Left ventricle myocardium inferior (tissue), 1 donor: ENCODE results near the gene RGS16. TPM values are rescaled to one million over a fixed set of nuclear protein-coding genes. Genes with fewer than 3 reads are reported as not detected.

Source experiments
- DNase-seq: peaks from one replicate; pipeline ENCODE4 v3.0.0-alpha.2; 2020
- H3K27ac ChIP-seq: fragments of 200-600 bp; replicated peaks from 2 replicates; pipeline ENCODE4 v1.8.0; 2021
- H3K27me3 ChIP-seq: fragments of 200-600 bp; 2 replicates; pipeline ENCODE4 v1.8.0; 2021; ENCODE audit warnings: low read depth
- H3K36me3 ChIP-seq: fragments of 200-600 bp; 2 replicates; pipeline ENCODE4 v1.8.0; 2021
- H3K4me1 ChIP-seq: fragments of 200-600 bp; 2 replicates; pipeline ENCODE4 v1.8.0; 2021
- H3K4me3 ChIP-seq: fragments of 200-600 bp; 2 replicates; pipeline ENCODE4 v1.8.0; 2021; ENCODE audit warnings: mild to moderate bottlenecking, moderate library complexity
- H3K9me3 ChIP-seq: fragments of 200-600 bp; replicated peaks from 2 replicates; pipeline ENCODE4 v1.8.0; 2021
- CTCF ChIP-seq: fragments of 200-600 bp; IDR thresholded peaks from 2 replicates; pipeline ENCODE4 v1.8.0; 2021; ENCODE audit warnings: antibody characterized with exemption, mild to moderate bottlenecking, borderline replicate concordance
- intact Hi-C: fragments of 100-400 bp; cut with micrococcal nuclease; formaldehyde crosslinking; loops from one replicate; pipeline ENCODE4 v1.11.0; 2022
- total RNA-seq: library from RNA; stranded (reverse); fragmentation: NEBNext Ultra II Directional; extraction: Animal tissue kit (Norgen Biotek cat#: 25700); gene quantifications from one replicate; pipeline ENCODE4 v1.2.1, GENCODE V29; 2021
- donor health status: DM: no; HTN: yes; CAD: no; lungs with severe emphysema.

Gene RGS16
- total RNA-seq, 1 donor from 2014 or later, result 0.88 TPM

- intact Hi-C loops, result no loop called here
- Histone ChIP-seq H3K4me3 (no peak overlapping the region), H3K27ac (peak overlapping the region; percentile 55), H3K9me3 (no peaks in the 10 kb centered on the region), H3K36me3 (no peaks in the 10 kb centered on the region), H3K27me3 (no peaks in the 10 kb centered on the region), H3K4me1 (peaks cover 61% of the 10 kb centered on the region)
- no peak for TF ChIP-seq CTCF
- no peak for DNase-seq
Measured at GRCh38 chr1:182625024-182625423, 20.8 kb upstream of the RGS16 start.

GRCh38 chr1:182624577-182624976 lies 20.4 kb upstream of the RGS16 start:
- peak overlapping the region; percentile 55 for H3K27ac ChIP-seq
- intact Hi-C loops, result no loop called here
- TF ChIP-seq CTCF, result no peak
- no peaks in the 10 kb centered on the region for H3K9me3 ChIP-seq
- no peaks in the 10 kb centered on the region for H3K36me3 ChIP-seq
- DNase-seq, result no peak
- H3K4me3 ChIP-seq, result no peak overlapping the region
- peaks cover 56% of the 10 kb centered on the region for H3K4me1 ChIP-seq
- no peaks in the 10 kb centered on the region for H3K27me3 ChIP-seq

GRCh38 chr1:182622901-182623528 lies 18.8 kb upstream of the RGS16 start:
- TF ChIP-seq CTCF, result no peak
- Histone ChIP-seq H3K4me1 (peaks cover 52% of the 10 kb centered on the region), H3K9me3 (no peaks in the 10 kb centered on the region), H3K27me3 (no peaks in the 10 kb centered on the region), H3K4me3 (no peak overlapping the region), H3K27ac (peak overlapping the region; percentile 55), H3K36me3 (no peaks in the 10 kb centered on the region)
- DNase-seq, result no peak
- intact Hi-C loops, result no loop called here

GRCh38 chr1:182621906-182622305 lies 17.7 kb upstream of the RGS16 start:
- H3K9me3 ChIP-seq, result no peaks in the 10 kb centered on the region
- peaks cover 51% of the 10 kb centered on the region for H3K4me1 ChIP-seq
- no peak for DNase-seq
- H3K4me3 ChIP-seq, result no peak overlapping the region
- H3K27ac ChIP-seq, result no peak overlapping the region
- no peaks in the 10 kb centered on the region for H3K36me3 ChIP-seq
- no peaks in the 10 kb centered on the region for H3K27me3 ChIP-seq
- no peak for TF ChIP-seq CTCF
- intact Hi-C loops, result no loop called here

- H3K27me3 ChIP-seq, result no peaks in the 10 kb centered on the region
- no peak for TF ChIP-seq CTCF
- DNase-seq, result no peak
- intact Hi-C loops, result no loop called here
- H3K4me1 ChIP-seq, result peaks cover 51% of the 10 kb centered on the region
- H3K27ac ChIP-seq, result no peak overlapping the region
- no peak overlapping the region for H3K4me3 ChIP-seq
- no peaks in the 10 kb centered on the region for H3K9me3 ChIP-seq
- no peaks in the 10 kb centered on the region for H3K36me3 ChIP-seq
Measured at GRCh38 chr1:182620924-182621585, 16.9 kb upstream of the RGS16 start.
